Measurements from ENCODE around the gene HACL1. TPM values are rescaled to one million over a fixed set of nuclear protein-coding genes. Genes with fewer than 3 reads are reported as not detected.

Gene HACL1
- total RNA-seq, result 15.7 and 25.0 TPM in 2 replicates

- no peak for FAIRE-seq
- DNase-seq (ENCODE audit: low read depth), result peak; percentile 98
- peak within 1 kb of the TSS; percentile 78 for H3K4me3 ChIP-seq (ENCODE audit: low read depth, low read length)
- H3K27me3 ChIP-seq (ENCODE audit: control insufficient read depth, insufficient read depth, low read length), result no peaks in the 10 kb centered on the region
- peak; percentile 40 for TF ChIP-seq CTCF (IDR thresholded peaks at IDR 0.05; ENCODE audit: insufficient read depth, low read length, severe bottlenecking)
- H3K36me3 ChIP-seq (ENCODE audit: control insufficient read depth, insufficient read depth, low read length), result peaks cover 2% of the 10 kb centered on the region
These were observed at the start of gene HACL1, which contains the start of gene BTD for GRCh38 chr3:15601399-15602145. HACL1 (minus strand) TSS chr3:15601569; CDS start chr3:15601463, 106 bp downstream. BTD (plus strand) TSS chr3:15601745; CDS start chr3:15635440, 33,695 bp downstream.

GRCh38 chr3:15649858-15650257, 48.5 kb upstream of the HACL1 start:
- Histone ChIP-seq H3K36me3 (ENCODE audit: control insufficient read depth, insufficient read depth, low read length) (no peaks in the 10 kb centered on the region), H3K27me3 (ENCODE audit: control insufficient read depth, insufficient read depth, low read length) (no peaks in the 10 kb centered on the region), H3K4me3 (ENCODE audit: low read depth, low read length) (no peak overlapping the region)
- no peak for TF ChIP-seq CTCF (IDR thresholded peaks at IDR 0.05; ENCODE audit: insufficient read depth, low read length, severe bottlenecking)
- FAIRE-seq (no peak), DNase-seq (ENCODE audit: low read depth) (no peak)

GRCh38 chr3:15649341-15649740, 48.0 kb upstream of the HACL1 start:
- H3K4me3 ChIP-seq (ENCODE audit: low read depth, low read length), result no peak overlapping the region
- H3K27me3 ChIP-seq (ENCODE audit: control insufficient read depth, insufficient read depth, low read length), result no peaks in the 10 kb centered on the region
- DNase-seq (ENCODE audit: low read depth), result no peak
- no peak for FAIRE-seq
- no peak for TF ChIP-seq CTCF (IDR thresholded peaks at IDR 0.05; ENCODE audit: insufficient read depth, low read length, severe bottlenecking)
- H3K36me3 ChIP-seq (ENCODE audit: control insufficient read depth, insufficient read depth, low read length), result no peaks in the 10 kb centered on the region

- FAIRE-seq (no peak), DNase-seq (ENCODE audit: low read depth) (peak; percentile 61)
- no peaks in the 10 kb centered on the region for H3K36me3 ChIP-seq (ENCODE audit: control insufficient read depth, insufficient read depth, low read length)
- TF ChIP-seq CTCF (IDR thresholded peaks at IDR 0.05; ENCODE audit: insufficient read depth, low read length, severe bottlenecking), result no peak
- H3K4me3 ChIP-seq (ENCODE audit: low read depth, low read length), result no peak overlapping the region
- no peaks in the 10 kb centered on the region for H3K27me3 ChIP-seq (ENCODE audit: control insufficient read depth, insufficient read depth, low read length)
These were observed 46.3 kb upstream of the HACL1 start for GRCh38 chr3:15647611-15648167.

- peak; percentile 95 for DNase-seq (ENCODE audit: low read depth)
- Histone ChIP-seq H3K27me3 (ENCODE audit: control insufficient read depth, insufficient read depth, low read length) (no peaks in the 10 kb centered on the region), H3K4me3 (ENCODE audit: low read depth, low read length) (no peak overlapping the region), H3K36me3 (ENCODE audit: control insufficient read depth, insufficient read depth, low read length) (no peaks in the 10 kb centered on the region)
- FAIRE-seq, result no peak
- TF ChIP-seq CTCF (IDR thresholded peaks at IDR 0.05; ENCODE audit: insufficient read depth, low read length, severe bottlenecking), result no peak
These were observed 45.6 kb upstream of the HACL1 start for GRCh38 chr3:15646851-15647511.

Data from bronchial epithelial cell (primary cell).